Panc1 (cell line): ENCODE measurements around the gene BCL2L11. TPM values are rescaled to one million over a fixed set of nuclear protein-coding genes. Genes with fewer than 3 reads are reported as not detected.

Experiments
- ATAC-seq: fragments of 200-7000 bp; cut with Tn5 transposase; 2 replicates; pipeline ENCODE4 v1.9.1; 2020; ENCODE audit warnings: mild to moderate bottlenecking, moderate library complexity
- BruUV-seq: library from RNA; stranded (reverse); fragments of 400-500 nt; replicated peaks from 2 replicates; lab custom pipeline; 2021; lab: Mats Ljungman, UMichigan
- CTCF ChIA-PET: fragments of 300-600 bp; sonication (Branson Sonifier 250); formaldehyde crosslinking; loops from one replicate; lab custom pipeline; 2022; ENCODE audit warnings: antibody characterized with exemption; lab: Charles Lee
- POLR2A ChIA-PET: fragments of 300-600 bp; sonication (Branson Sonifier 250); formaldehyde crosslinking; loops from one replicate; lab custom pipeline; 2022; ENCODE audit warnings: antibody characterized with exemption; lab: Charles Lee
- DNase-seq: peaks from one replicate; pipeline ENCODE4 v3.0.0-alpha.2; 2010; ENCODE audit warnings: low read depth, low spot score
- H3K27ac ChIP-seq: 2 replicates; pipeline ENCODE4 v1.5.1; 2011; ENCODE audit warnings: mild to moderate bottlenecking, low read length, inconsistent platforms
- H3K27me3 ChIP-seq: fragments of 200-500 bp; sonication (Bioruptor generic); 2 replicates; pipeline ENCODE4 v1.6.0; 2014; ENCODE audit warnings: low read length, inconsistent platforms; ENCODE audit not compliant: control insufficient read depth, insufficient read depth
- H3K36me3 ChIP-seq: fragments of 200-500 bp; sonication (Bioruptor generic); 2 replicates; pipeline ENCODE4 v1.5.1; 2014; ENCODE audit warnings: inconsistent platforms, mild to moderate bottlenecking, low read length, moderate library complexity; ENCODE audit not compliant: control insufficient read depth, insufficient read depth
- H3K4me1 ChIP-seq: 2 replicates; pipeline ENCODE4 v1.5.1; 2011; ENCODE audit warnings: inconsistent platforms, mild to moderate bottlenecking, low read length, moderate library complexity; ENCODE audit not compliant: control insufficient read depth, insufficient read depth
- H3K4me3 ChIP-seq, 2 experiments: 2 replicates each; pipeline ENCODE4 v1.5.1; 2011 to 2012; ENCODE audit warnings: low read depth in 2 of 2, low read length in 2 of 2, mild to moderate bottlenecking in 2 of 2, inconsistent platforms in 1 of 2, moderate library complexity in 1 of 2
- H3K9me3 ChIP-seq: fragments of 200-500 bp; sonication (Bioruptor generic); 2 replicates; pipeline ENCODE4 v1.5.1; 2014; ENCODE audit warnings: low read depth, mild to moderate bottlenecking, inconsistent platforms, low read length, moderate library complexity; ENCODE audit not compliant: control insufficient read depth, insufficient read depth
- CTCF ChIP-seq: fragments of 450-650 bp; IDR thresholded peaks from 2 replicates; pipeline ENCODE4 v1.5.1; 2017; ENCODE audit warnings: mild to moderate bottlenecking
- POLR2AphosphoS5 ChIP-seq: IDR thresholded peaks from 2 replicates; pipeline ENCODE4 v1.6.1; 2012; ENCODE audit warnings: mild to moderate bottlenecking, low read depth, low read length, moderate library complexity
- REST ChIP-seq, 2 experiments: IDR thresholded peaks; 2 replicates each; pipeline ENCODE4 v1.6.1; 2011 to 2012; ENCODE audit warnings: low read depth in 2 of 2, control low read depth in 1 of 2, low read length in 1 of 2, mild to moderate bottlenecking in 1 of 2, moderate library complexity in 1 of 2; ENCODE audit not compliant: insufficient read depth in 1 of 2
- SIN3A ChIP-seq: IDR thresholded peaks from 2 replicates; pipeline ENCODE4 v1.6.1; 2012; ENCODE audit warnings: low read depth, mild to moderate bottlenecking, low read length, moderate library complexity, borderline replicate concordance; ENCODE audit not compliant: insufficient read depth
- TCF7L2 ChIP-seq: IDR thresholded peaks from 2 replicates; pipeline ENCODE4 v1.6.1; 2011; ENCODE audit warnings: mild to moderate bottlenecking, low read depth, low read length, inconsistent platforms
- in situ Hi-C: cut with HindIII; loops from 2 replicates; pipeline ENCODE4 v1.10.0; 2016; ENCODE audit warnings: low sequenced_read_pairs, low pct_unique_long_range_greater_than_20kb
- intact Hi-C: fragments of 100-400 bp; cut with micrococcal nuclease; formaldehyde crosslinking; loops from one replicate; pipeline ENCODE4 v1.10.0; 2022; ENCODE audit not compliant: unreplicated experiment
- total RNA-seq: library from RNA; stranded (reverse); gene quantifications from one replicate; pipeline ENCODE4 v1.2.1, GENCODE V29; 2021; ENCODE audit not compliant: unreplicated experiment

The BCL2L11 gene
- total RNA-seq, 1 experiment from 2014 or later, result 43.8 TPM

GRCh38 chr2:111143107-111143842 lies 22.6 kb downstream of the BCL2L11 start:
- H3K27ac ChIP-seq, result no peak overlapping the region
- TF ChIP-seq CTCF, result no peak
- TF ChIP-seq SIN3A, result no peak
- no peak for TF ChIP-seq POLR2AphosphoS5
- no peak for TF ChIP-seq TCF7L2
- TF ChIP-seq REST (IDR thresholded peaks at IDR 0.05; ENCODE audit: insufficient read depth in 1 of 2, low read depth in 2 of 2, low read length in 1 of 2), result no peak
- 0 out of 2 replicates have a peak, but pooled peaks cover 3% of the 10 kb centered on the region for H3K4me1 ChIP-seq
- peaks cover 9% of the 10 kb centered on the region for H3K36me3 ChIP-seq
- no peaks in the 10 kb centered on the region for H3K27me3 ChIP-seq
- no peak for ATAC-seq
- ChIA-PET POLR2A (no interaction called here), CTCF (no interaction called here)
- no peaks in the 10 kb centered on the region for H3K9me3 ChIP-seq
- intact Hi-C loops, result no loop called here
- no peak overlapping the region for H3K4me3 ChIP-seq
- no TSS peak for BruUV-seq
- DNase-seq, result no peak
- in situ Hi-C loops, result no loop called here

- H3K4me1 ChIP-seq, result 0 out of 2 replicates have a peak, but pooled peaks cover 3% of the 10 kb centered on the region
- ChIA-PET CTCF (no interaction called here), POLR2A (no interaction called here)
- intact Hi-C loops, result no loop called here
- TF ChIP-seq SIN3A, result no peak
- TF ChIP-seq CTCF, result no peak
- TF ChIP-seq REST (IDR thresholded peaks at IDR 0.05; ENCODE audit: insufficient read depth in 1 of 2, low read depth in 2 of 2, low read length in 1 of 2), result no peak
- TF ChIP-seq TCF7L2, result no peak
- no peak for TF ChIP-seq POLR2AphosphoS5
- H3K4me3 ChIP-seq, result no peak overlapping the region
- DNase-seq, result no peak
- H3K9me3 ChIP-seq, result no peaks in the 10 kb centered on the region
- no peak overlapping the region for H3K27ac ChIP-seq
- no TSS peak for BruUV-seq
- no peaks in the 10 kb centered on the region for H3K27me3 ChIP-seq
- peaks cover 9% of the 10 kb centered on the region for H3K36me3 ChIP-seq
- in situ Hi-C loops, result no loop called here
- ATAC-seq, result no peak
Observed at GRCh38 chr2:111143843-111144198, 23.1 kb downstream of the BCL2L11 start.
